ENCODE measurements around the gene TRIM67. TPM values are rescaled to one million over a fixed set of nuclear protein-coding genes. Genes with fewer than 3 reads are reported as not detected.

Gene TRIM67
- total and polyA plus RNA-seq, 12 donors, result 0.05 to 0.28 (median 0.11) TPM; not detected in 8

DNA sequence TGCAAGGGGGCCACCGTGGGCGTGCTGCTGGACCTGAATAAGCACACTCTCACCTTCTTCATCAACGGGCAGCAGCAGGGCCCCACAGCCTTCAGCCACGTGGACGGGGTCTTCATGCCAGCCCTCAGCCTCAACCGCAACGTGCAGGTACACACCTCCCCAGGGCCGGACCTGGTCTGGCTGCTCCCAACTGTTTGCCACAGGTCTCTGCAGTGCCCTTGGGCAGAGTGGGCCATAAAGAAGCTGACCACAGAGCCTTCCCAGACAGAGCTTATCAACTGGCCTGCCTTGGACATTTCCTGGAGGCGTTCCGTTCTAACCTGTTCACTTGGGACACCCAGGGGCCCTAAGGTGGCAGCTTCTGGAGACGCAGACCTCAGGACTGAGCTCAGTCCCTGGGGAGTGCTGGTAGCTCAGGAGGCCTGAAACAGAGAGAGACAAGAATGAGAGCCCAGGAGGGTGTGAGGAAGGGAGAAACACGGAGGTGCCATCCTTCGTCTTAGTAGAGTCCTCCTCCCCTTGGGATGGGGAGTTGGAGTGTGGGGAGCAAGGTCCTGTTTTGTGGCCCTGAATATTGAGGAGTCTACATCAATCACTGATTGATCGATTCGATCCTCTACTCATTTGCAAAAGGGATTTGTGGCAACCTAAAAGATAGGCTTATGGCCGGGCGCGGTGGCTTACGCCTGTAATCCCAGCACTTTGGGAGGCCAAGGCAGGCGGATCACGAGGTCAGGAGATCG is 52.1 kb downstream of the TRIM67 start:
- H3K9me3 ChIP-seq, result no peaks in the 10 kb centered on the region
- DNase-seq (no peak), ATAC-seq (no peak)
- WGBS, 2 donors, result 93% methylated on average over 22 of the region's 22 CpGs
- H3K36me3 ChIP-seq, result no peaks in the 10 kb centered on the region
- peaks cover 0 to 11% (median 0%) of the 10 kb centered on the region in 9 donors for H3K4me1 ChIP-seq
- TF ChIP-seq, protein P1, sequence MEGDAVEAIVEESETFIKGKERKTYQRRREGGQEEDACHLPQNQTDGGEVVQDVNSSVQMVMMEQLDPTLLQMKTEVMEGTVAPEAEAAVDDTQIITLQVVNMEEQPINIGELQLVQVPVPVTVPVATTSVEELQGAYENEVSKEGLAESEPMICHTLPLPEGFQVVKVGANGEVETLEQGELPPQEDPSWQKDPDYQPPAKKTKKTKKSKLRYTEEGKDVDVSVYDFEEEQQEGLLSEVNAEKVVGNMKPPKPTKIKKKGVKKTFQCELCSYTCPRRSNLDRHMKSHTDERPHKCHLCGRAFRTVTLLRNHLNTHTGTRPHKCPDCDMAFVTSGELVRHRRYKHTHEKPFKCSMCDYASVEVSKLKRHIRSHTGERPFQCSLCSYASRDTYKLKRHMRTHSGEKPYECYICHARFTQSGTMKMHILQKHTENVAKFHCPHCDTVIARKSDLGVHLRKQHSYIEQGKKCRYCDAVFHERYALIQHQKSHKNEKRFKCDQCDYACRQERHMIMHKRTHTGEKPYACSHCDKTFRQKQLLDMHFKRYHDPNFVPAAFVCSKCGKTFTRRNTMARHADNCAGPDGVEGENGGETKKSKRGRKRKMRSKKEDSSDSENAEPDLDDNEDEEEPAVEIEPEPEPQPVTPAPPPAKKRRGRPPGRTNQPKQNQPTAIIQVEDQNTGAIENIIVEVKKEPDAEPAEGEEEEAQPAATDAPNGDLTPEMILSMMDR (IDR thresholded peaks at IDR 0.05), result no peak
- H3K27me3 ChIP-seq, result peaks cover 0 to 39% (median 0%) of the 10 kb centered on the region in 7 donors
- no peak overlapping the region for H3K4me3 ChIP-seq
- intact Hi-C loops (cut with DNase I), result loop anchor here in 6 of 10 donors (5.0 to 10.0 kb wide), 6 partner anchors 119 to 419 kb away; no protein-coding TSS in a partner anchor
- no peak overlapping the region for H3K27ac ChIP-seq

DNA sequence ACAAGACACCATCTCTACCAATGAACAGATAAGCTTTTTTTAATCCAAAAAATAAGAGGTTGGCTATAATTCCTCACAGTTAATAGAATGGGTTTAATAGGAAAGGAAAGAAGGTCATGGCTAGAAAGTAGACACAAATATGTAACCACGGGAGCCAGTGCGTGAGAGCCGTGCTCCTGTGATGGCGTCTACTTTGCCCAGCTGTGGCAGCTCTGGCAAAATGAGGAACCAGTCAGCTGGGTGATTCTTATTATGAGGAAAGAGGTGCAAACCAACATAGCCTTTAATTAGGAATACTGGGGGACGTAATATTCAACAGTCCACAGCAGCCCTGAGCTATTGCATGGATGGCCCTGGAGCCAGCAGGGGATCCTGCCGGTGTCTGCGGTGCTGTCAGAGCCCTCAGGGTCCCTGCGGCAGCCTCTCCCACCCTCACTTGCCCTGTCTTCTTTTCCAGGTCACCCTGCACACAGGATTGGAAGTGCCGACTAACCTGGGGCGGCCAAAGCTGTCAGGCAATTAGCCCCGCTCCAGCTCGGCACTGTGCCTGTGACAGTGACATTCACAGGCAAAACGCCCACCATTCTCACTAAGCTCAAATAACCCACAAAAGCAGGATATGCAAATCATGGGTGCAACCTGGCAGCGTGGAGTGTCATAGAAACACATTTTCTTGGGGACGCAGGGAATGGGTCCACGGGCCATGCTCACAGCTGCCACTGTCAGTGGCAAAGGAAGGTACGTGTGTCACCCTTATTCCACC is 53.2 kb downstream of the TRIM67 start:
- DNase-seq, result no peak
- Histone ChIP-seq H3K4me1 (peaks cover 0 to 11% (median 0%) of the 10 kb centered on the region in 9 donors), H3K36me3 (no peaks in the 10 kb centered on the region), H3K4me3 (no peak overlapping the region), H3K9me3 (no peaks in the 10 kb centered on the region), H3K27me3 (peaks cover 0 to 39% (median 0%) of the 10 kb centered on the region in 7 donors), H3K27ac (no peak overlapping the region)
- WGBS, 2 donors, result 67 to 71% methylated on average over 17 of the region's 17 CpGs
- intact Hi-C loops (cut with DNase I), result loop anchor here in 7 of 10 donors (5.0 to 10.0 kb wide), 6 partner anchors 120 to 420 kb away; no protein-coding TSS in a partner anchor
- TF ChIP-seq, protein P1 (IDR thresholded peaks at IDR 0.05), result no peak
- no peak for ATAC-seq

GRCh38 chr1:231215681-231216385 is 54.0 kb downstream of the TRIM67 start:
- TF ChIP-seq, protein P1 (IDR thresholded peaks at IDR 0.05), result no peak
- intact Hi-C loops (cut with DNase I), result loop anchor here in 3 of 10 donors (5.0 to 10.0 kb wide), 4 partner anchors 121 to 421 kb away; no protein-coding TSS in a partner anchor
- Histone ChIP-seq H3K36me3 (no peaks in the 10 kb centered on the region), H3K4me1 (peaks cover 0 to 11% (median 0%) of the 10 kb centered on the region in 9 donors), H3K27me3 (peaks cover 0 to 39% (median 0%) of the 10 kb centered on the region in 7 donors), H3K9me3 (no peaks in the 10 kb centered on the region), H3K27ac (no peak overlapping the region), H3K4me3 (no peak overlapping the region)
- no peak for DNase-seq
- no peak for ATAC-seq
- WGBS, 2 donors, result 61% methylated on average over 10 of the region's 10 CpGs

DNA sequence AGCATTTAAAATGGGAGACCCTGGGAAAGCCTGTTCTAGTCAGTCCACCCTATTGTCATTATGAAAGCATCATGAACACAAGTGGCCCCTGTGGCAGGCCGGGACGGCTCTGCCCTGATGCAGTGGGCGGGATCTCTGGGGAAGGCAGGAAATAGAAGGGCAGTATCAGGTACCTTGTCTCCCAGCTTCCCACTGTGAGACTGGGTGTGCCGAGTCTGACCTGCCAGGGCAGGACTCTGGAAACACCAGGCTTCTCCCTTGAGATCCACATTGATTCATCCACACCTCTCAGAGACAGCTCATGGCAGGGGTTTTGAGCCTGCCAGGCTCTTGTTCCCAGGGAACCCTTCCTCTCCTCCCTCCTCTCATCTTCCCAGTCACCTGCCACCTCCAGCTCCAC is 54.6 kb downstream of the TRIM67 start:
- Histone ChIP-seq H3K4me1 (peaks cover 0 to 6% (median 0%) of the 10 kb centered on the region in 9 donors), H3K27me3 (peaks cover 0 to 39% (median 0%) of the 10 kb centered on the region in 7 donors), H3K9me3 (no peaks in the 10 kb centered on the region), H3K4me3 (no peak overlapping the region), H3K36me3 (no peaks in the 10 kb centered on the region), H3K27ac (no peak overlapping the region)
- no peak for DNase-seq
- intact Hi-C loops (cut with DNase I), result loop anchor here in 3 of 10 donors (5.0 to 10.0 kb wide), 4 partner anchors 122 to 422 kb away; no protein-coding TSS in a partner anchor
- WGBS, 2 donors, result 42 to 49% methylated on average over 4 of the region's 4 CpGs
- no peak for ATAC-seq
- TF ChIP-seq, protein P1 (IDR thresholded peaks at IDR 0.05), result no peak

All from heart right ventricle (tissue), 16 donors.